HG02973 (cell line): ENCODE data around the gene FAM13B.
A peak's percentile ranks its signal among the peaks of the same experiment; 100 is the strongest.

Experiments
- ATAC-seq: cut with Tn5 transposase; IDR thresholded peaks from one replicate; pipeline ENCODE4 v1.9.1; 2021; ENCODE audit warnings: moderate library complexity; ENCODE audit not compliant: unreplicated experiment

FAM13B gene

DNA sequence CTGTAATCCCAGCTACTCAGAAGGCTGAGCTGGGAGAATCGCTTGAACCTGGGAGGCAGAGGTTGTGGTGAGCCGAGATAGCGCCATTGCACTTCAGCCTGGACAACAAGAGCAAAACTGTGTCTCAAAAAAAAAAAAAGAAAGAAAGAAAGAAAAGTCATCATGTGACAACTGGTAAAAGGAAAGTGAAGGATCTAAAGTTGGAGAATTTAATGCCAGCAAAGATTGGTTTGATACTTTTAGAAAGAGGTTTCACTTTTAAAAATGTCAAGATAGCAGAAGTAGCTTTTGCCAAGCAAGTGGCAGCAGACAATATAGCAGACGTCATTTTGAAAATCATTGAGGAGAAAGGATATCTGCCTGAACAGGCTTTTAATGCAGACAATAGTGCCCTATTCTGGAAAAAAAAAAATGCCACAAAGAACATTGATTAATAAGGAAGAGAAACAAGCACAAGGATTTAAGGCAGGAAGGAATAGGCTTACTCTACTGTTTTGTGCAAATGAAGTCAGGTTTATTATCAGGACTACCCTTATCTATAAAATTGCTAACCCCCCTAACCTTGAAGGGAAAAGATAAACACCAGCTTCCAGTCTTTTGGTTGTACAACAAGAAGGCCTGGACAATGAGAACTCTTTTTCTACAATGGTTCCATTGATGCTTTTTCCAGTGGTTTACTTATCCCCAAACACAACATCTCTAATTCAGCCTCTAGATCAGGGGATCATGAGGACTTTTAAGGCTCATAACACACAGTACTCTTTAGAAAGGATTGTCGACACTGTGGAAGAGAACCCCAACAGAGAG is 131.7 kb downstream of the FAM13B start:
- no peak for ATAC-seq

DNA sequence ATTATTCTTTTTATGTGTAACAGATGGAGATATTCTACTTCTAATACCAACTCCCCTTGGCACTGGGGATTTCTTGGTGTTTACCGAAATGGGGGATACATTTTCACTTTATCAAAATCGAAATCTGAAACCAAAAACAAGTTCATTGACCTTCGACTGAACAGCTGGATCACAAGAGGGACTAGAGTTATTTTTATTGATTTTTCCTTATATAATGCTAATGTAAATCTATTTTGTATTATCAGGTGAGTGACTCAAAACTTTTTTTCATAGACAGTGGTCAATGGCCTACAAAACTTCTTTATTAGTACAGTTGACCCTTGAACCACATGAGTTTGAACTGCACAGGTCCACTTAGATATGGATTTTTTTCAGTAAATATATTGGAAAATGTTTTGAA is 133.4 kb downstream of the FAM13B start:
- no peak for ATAC-seq

DNA sequence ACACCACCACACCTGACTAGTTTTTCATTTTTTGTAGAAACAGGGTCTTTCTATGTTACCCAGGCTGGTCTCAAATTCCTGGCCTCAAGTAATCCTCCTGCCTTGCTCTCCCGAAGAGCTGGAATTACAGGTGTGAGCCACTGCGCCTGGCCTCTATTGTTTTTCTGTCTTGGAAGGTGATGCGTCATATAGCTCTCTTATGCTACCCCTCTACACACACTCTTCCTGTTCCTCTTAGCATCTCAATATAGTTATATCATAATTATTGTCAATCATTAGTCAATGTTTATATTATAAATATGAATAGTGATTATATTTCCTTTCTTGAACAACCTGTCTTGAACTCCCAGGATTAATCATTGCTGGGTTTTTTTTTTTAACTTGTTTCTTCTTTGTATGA is 136.3 kb downstream of the FAM13B start:
- ATAC-seq = no peak

DNA sequence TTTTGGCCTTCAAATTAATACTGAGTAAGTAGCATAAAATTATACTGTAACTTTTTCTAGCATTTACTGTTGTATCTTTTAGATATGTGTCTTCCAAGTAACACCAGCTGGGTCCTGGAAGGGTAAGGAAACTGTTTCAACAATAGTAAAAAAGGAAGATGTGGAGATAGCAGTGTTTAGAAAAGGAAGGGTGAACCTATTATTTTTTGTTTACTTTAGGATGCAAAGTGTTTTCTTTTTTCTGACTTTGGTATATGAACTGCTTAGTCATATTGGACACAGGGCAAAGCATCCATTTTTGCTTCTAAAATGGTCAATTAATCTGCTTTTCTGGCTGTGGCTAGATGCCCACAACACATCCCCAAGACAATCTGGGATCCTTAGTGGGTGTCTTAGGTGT is 138.3 kb downstream of the FAM13B start:
- no peak for ATAC-seq

DNA sequence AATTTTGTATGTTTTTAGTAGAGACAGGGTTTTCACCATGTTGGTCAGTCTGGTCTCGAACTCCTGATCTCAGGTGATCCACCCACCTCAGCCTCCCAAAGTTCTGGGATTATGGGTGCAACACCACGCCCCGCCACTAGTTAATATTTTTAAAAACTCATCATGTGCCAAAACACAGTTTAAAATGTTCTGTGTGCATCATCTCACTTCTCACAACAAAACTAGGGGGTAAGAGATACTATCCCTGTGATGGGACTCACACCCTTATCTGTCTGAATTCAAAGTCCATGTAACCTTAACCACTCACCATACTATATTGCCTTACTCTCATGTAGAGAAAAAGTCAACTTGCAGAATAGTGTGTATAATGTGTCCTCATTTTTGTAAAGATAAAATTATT is 141.0 kb downstream of the FAM13B start:
- no peak for ATAC-seq

DNA sequence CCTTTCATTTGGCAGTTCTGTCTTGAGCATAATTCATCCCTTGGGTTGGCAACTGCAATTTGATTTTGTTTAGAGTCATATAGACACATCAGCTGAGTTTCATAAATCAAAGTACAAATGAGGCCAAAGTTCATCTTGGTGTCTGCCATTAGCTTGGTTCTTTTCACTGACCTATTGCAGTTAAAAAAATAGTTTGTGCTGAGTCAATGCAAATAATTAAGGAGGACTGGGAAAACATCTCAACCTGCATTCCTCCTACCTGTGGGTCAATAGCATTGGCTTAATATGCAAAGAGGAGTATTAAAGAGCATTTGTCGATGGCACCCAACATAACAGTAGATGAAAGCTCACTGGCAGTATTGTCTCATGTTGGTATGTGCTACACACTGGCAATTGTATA is 142.0 kb downstream of the FAM13B start:
- no peak for ATAC-seq

DNA sequence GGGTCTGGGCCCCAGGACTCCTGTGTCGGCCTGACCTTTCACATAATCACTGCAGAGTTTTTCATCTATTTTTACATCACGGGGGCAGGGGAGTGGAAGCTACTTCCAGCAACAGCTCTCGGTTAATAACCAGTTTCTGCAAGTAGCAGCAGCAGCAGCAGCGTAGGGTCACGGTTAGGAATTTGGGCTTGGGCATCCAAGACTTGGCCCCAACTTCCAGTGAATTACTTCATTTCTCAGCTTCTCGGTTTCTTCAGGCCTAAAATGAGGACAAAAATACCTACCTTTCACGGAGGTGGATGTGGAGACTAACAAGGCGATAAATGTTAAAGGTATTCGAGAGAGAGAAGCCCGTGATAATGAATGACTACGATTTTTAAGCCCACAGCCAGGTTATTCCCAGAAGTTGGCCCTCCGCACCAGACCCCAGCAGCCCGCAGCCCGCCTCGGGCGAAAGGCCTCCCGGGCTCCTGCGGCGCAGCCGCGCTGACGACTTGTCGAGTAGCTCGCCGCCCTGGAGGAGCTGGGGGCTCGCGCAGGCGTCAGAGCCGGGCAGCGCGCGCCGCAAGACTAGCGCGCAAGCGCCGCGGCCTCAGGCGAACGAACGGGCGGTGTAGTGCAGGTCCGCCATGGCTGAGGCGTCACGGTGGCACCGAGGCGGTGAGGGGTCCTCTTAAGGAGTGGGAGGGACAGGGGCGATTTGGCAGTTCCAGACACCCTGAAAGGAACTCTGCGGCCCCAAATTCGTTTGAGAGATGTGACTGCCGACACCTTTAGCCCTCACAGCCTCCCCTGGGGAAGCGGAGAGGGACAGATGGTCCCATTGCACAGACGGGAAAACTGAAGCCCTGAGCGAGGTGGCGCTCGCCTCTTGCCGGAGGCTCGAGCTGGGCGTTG is 143.8 kb downstream of the FAM13B start, which contains the start of gene PKD2L2:
Gene PKD2L2, plus strand, starts transcription at position 595 of the 897 bp plus-strand sequence. Its CDS starts 35 bp downstream, at position 630.
- peak; percentile 95 for ATAC-seq

DNA sequence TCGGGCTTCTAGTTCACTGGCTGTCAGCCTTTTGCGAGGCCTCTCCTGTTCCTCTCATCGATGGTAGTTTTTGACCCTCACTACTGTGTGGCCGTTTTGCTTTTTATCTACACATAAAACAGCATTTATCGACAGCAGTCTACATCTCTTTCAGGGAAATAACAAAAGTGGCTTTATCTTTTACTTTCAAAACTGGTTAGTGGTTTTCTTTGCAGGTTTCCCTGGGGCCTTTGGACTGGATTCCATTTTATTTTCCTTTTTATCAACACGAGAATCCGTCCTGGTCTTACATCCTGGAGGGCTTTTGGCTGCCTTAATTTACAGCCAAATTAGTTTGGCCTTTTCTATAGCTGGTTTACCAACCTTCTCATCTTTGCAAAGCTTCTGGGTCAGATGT is 144.4 kb downstream of the FAM13B start:
- ATAC-seq = peak; percentile 3
